Skin epidermis (tissue), 12 donors: Measurements from ENCODE around the gene E2F4.
A peak's percentile ranks its signal among the peaks of the same experiment; 100 is the strongest.

Experiments
- H3K27ac ChIP-seq, 21 experiments: fragments of 200-600 bp; sonication (generic) in 11 of 21; one replicate each; pipeline ENCODE4 v1.5.0; 2020; ENCODE audit warnings: mild to moderate bottlenecking in 3 of 21, inconsistent platforms in 2 of 21, moderate library complexity in 2 of 21
- H3K4me3 ChIP-seq, 7 experiments: fragments of 200-600 bp; sonication (generic) in 2 of 7; one replicate each; pipeline ENCODE4 v1.5.0; 2020; ENCODE audit warnings: inconsistent platforms in 2 of 7, mild to moderate bottlenecking in 2 of 7, moderate library complexity in 1 of 7

E2F4 gene

GRCh38 chr16:67226804-67227566 lies 35.0 kb downstream of the E2F4 start, which contains the start of gene TMEM208:
TSS of gene TMEM208 (plus strand) at chr16:67227130. CDS start at chr16:67227219, 89 bp downstream.
- H3K4me3 ChIP-seq = peak within 1 kb of the TSS; percentile 74 to 100 (median 95)
- peak within 1 kb of the TSS; percentile 58 to 93 (median 85) for H3K27ac ChIP-seq

DNA sequence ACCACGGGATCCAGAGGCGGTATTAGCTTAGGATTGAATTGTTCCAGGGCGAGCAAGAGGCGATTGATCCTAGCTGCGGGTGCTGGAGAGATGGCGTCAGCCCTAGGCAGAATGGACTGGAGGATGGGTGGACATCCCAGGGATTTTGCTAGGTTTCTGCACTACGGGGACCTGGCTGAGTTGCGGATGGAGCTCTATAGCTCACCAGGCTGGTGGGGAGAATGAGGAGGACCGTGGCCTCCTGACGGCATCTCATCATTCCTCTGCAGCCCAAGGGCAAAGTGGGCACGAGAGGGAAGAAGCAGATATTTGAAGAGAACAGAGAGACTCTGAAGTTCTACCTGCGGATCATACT lies 35.6 kb downstream of the E2F4 start:
- peak overlapping the region in 20 of 21 experiments; percentile 61 to 93 (median 86) for H3K27ac ChIP-seq
- peak overlapping the region; percentile 74 to 100 (median 95) for H3K4me3 ChIP-seq

DNA sequence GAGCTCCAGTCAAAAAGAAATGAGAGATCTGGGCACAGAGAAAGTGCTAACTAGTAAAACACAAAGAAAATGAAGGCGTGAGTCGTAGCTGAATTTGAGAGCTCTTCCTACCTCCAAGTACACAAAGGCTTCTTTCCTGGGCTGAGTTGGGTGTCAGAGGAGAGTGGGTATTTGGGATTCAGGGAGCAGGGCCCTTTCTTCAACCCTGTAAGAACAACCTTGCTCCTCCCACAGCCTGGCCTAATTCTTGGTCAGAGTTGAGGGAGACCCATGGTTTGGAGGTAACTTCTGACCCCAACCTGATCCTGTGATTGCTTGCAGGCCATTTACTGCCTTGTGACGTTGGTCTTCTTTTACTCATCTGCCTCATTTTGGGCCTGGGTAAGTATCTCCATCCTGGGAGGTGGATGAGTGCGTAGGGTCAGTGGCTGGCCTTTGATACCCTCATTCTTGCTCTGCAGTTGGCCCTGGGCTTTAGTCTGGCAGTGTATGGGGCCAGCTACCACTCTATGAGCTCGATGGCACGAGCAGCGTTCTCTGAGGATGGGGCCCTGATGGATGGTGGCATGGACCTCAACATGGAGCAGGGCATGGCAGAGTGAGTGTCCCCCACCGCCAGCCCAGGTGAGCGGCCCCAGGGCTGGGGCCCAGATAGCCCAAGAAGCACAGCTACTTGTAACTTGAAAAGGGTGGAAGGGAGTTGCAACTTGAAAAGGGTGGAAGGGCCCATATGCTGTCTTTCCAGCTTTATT lies 36.3 kb downstream of the E2F4 start:
- peak overlapping the region in 4 of 21 experiments; percentile 86 to 92 (median 90) for H3K27ac ChIP-seq
- peak overlapping the region in 5 of 7 experiments; percentile 82 to 99 (median 95) for H3K4me3 ChIP-seq

- H3K4me3 ChIP-seq = no peak overlapping the region
- no peak overlapping the region for H3K27ac ChIP-seq
Measured at GRCh38 chr16:67228905-67229304, 37.0 kb downstream of the E2F4 start.

DNA sequence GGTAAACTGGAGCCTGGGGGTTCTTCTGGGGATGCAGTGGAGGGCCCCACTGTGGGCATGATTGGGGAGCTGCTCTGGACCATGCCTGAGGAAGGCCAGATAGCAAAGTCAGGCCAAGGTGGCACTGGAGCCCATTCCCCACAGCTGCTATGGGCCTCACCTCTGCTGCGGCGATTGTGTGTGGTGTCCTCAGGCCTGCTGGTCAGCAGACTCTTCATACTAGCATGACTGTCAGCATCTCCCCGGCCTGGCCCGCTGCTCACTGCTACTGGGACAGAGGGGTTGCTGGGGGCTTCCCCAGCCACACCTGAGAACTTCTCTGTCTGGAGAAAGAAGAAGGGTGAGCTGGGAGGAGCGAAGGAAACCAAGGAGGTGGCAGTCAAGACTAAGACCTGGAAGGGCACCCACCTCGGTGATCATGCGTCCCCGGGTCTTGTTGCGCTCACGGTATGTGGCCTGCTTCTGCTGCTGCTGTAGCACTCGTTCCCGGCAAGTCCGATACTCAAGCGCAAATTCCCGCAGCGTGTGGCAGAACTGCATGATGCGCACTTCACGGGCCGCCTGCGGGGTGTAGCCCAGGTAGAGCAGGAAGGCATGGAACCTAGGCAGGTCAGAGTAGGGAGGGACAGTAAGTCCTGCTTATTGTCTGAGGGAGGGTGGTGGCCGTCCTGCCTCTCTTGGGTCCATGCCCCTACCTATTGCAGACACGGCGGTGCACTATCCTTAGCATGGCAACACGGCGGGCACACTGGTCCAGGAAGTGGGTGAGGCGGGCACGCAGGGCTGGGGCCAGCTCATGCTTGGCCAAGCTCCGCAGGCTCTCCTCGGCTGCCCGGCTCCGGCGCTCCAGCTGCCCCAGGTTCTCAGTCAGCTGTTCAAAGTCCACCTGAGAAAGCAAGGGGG lies 38.2 kb downstream of the E2F4 start:
- H3K27ac ChIP-seq = no peak overlapping the region
- no peak overlapping the region for H3K4me3 ChIP-seq

GRCh38 chr16:67230809-67231660 lies 39.1 kb downstream of the E2F4 start:
- H3K27ac ChIP-seq = no peak overlapping the region
- no peak overlapping the region for H3K4me3 ChIP-seq

DNA sequence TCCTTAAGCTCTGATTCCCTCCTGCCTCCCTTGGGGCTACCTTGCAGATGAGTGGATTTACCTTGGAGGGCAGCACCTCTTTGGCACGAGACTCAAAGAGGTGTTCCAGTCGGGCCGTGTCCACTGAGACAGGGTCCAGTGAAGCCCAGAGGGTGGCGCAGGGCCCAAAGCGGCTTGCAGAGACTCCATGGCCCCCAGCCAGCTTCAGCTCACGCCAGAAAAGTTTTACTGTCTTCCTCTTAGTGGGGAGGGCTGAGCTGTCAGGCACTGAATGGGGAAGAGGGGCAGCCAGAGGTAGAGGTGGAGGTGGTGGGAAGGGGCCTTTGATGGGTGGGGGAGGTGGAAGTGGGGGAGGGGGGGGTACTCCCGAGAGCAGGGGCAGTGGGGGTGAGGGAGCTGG lies 41.6 kb downstream of the E2F4 start:
- H3K4me3 ChIP-seq = no peak overlapping the region
- H3K27ac ChIP-seq = no peak overlapping the region

DNA sequence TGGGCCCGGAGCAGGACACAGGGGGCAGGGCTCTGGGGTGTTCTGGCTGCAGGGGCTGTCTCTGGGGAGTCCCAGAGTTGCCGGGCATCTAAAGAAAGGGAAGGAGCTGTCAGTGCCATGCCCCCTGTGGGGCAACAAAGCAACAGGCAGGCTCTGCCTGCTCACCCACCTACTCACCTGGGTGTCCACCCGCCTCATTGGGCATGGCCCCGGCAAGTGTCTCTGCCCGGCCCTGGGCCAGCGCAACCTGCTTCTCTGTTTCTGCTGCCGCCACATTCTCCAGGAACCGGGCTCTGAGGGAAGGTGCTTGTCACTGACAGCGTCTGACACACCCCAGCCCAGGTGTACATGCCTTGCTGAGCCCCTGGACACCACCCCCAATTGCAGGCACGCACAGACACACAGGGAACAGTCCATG lies 42.2 kb downstream of the E2F4 start:
- Histone ChIP-seq H3K27ac (no peak overlapping the region), H3K4me3 (no peak overlapping the region)

DNA sequence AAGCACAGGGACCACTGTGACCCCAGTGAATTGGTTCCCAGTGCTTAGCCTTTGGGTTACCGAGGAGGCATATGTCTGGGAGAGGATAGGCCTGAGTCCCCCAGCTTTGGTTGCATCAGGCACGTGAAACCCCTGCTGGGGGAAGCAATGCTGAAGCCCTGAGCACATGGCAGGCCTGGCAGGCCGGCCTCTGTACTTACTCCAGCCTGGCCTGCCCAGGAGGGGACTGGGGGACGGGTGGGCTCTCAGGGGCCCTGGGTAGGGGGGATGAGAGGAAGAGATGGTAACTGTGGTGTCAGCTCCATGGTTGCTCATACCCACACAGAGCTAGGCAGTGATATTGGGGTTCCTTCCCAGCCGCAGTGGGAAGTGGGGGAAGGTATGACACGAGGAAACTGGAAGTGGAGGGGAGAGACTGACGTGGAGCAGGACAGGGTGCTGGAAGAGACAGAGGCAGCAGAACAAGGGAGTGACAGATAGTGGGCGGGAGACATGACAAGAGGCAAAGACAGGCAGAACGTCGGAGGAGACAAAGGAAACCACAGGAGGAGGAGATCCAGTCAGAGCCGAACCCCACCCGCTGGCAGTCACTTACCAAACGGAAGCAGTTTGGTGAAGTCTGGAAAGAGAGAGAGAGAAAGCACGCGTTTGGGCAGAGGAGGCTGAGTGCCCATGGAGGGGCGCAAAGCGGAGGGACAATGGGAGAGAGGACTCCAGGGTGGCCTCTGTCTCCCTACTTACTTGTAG lies 44.0 kb downstream of the E2F4 start:
- Histone ChIP-seq H3K4me3 (peak overlapping the region in 1 of 7 experiments; percentile 11), H3K27ac (peak overlapping the region in 19 of 21 experiments; percentile 5 to 83 (median 67))

DNA sequence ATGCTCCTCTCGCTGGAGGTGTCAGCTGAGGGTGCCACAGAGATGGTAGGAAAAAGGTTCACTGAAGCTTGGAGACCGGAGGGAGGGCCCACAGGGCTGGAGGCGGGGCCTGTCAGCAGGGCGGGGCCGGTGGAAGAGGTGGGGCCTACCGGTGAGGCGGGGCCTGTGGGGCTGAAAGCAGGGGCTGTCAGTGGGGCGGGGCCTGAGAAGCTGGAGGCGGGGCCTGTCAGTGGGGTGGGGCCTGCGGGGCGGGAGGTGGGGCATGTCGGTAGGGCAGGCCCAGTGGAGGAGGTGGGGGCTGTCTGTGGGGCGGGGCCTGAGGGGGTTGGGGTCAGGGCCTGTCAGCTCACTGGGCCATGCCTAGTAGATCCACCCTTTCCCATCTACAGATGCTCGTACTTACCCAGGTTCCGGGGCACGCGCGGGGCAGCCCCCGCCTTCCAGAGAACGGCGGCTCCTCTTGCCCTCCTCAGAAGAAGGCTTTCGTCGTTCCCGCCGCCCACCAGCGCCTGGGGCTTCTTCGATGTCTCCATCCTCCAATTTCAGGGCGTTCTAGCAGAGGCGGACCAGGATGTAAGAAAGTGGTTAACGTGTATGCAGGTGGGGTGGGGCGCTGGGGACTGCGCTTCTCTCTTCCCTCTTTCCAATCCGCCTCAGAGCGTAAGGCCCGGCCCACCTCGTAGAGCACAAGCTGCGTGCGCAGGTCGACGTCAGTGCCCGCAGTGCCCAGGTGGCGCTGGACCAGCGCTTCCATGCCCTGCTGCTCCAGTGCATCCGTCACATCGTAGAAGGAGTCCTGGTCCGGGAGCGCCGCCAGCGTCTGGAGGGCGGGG lies 44.8 kb downstream of the E2F4 start:
- H3K27ac ChIP-seq = peak overlapping the region in 16 of 21 experiments; percentile 5 to 83 (median 72)
- peak overlapping the region in 2 of 7 experiments; percentile 11 to 13 for H3K4me3 ChIP-seq

DNA sequence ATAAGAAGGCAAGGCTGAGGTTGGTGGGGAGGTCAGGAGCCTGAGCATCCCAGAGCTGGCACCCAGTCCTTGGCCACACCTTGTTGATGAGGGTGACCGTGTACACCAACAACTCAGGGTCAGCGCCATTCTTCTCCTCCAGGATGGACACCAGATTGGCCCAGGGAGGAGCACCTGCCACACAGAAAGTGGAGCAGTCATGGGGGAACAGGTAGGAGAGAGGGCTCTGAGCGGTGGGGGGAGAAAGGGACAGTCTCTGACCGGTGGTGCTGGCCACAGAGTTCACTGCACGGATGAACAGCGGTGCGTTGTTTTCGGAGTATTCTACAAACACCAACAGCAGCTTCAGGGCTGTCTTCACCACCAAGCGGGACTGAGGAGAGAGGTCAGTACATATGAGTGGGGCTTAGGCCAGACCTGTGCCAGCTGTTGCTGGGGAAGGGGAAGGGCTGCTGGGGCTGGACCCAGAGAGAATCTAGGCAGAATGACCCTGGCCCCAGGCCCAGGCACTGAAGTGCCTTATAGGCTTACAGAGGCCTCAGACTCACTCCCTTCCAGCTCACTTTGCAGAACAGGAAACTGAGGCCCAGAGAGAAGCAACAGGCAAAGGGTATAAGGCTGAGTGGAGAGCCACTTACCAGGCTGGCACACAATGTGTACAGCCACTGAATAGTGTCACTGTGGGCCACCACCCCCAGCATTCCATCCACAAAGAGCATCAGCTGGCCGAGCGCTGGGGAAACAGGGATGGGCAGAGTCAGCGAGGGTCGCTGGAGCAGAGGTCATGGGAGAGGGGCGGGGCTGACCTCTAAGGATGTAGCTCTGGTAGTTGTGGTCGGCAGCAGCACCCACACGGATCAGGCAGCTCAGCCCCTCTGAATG lies 45.7 kb downstream of the E2F4 start:
- peak overlapping the region in 3 of 21 experiments; percentile 17 to 80 (median 17) for H3K27ac ChIP-seq

GRCh38 chr16:67238278-67238575 lies 46.3 kb downstream of the E2F4 start:
- Histone ChIP-seq H3K27ac (no peak overlapping the region), H3K4me3 (no peak overlapping the region)

More for the DNA sequence above, 45.7 kb downstream of the E2F4 start:
- peak overlapping the region in 1 of 7 experiments; percentile 1 for H3K4me3 ChIP-seq

GRCh38 chr16:67238806-67239470 lies 47.0 kb downstream of the E2F4 start:
- H3K27ac ChIP-seq = no peak overlapping the region

DNA sequence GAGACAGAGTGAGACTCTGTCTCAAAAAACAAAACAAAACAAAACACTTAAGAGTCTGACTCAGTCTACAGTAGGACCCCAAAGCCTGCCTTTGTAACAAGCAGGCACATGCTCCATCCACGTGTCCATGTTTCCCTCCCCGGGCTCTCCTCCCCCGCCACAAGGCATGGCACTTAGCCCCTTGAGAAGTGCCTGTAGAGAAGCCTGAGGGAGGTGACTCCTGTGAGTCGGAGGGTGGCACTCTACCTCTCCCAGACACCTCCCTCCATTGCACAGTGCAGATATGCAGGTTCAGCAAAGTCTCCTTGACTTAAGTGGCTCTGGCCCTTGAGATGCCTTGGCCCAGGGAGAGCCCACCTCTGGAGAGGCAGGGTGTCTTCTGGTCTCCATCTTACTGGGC lies 48.6 kb downstream of the E2F4 start:
- no peak overlapping the region for H3K4me3 ChIP-seq
- H3K27ac ChIP-seq = peak overlapping the region in 19 of 21 experiments; percentile 46 to 91 (median 78)

More at GRCh38 chr16:67238806-67239470, 47.0 kb downstream of the E2F4 start:
- H3K4me3 ChIP-seq = no peak overlapping the region

DNA sequence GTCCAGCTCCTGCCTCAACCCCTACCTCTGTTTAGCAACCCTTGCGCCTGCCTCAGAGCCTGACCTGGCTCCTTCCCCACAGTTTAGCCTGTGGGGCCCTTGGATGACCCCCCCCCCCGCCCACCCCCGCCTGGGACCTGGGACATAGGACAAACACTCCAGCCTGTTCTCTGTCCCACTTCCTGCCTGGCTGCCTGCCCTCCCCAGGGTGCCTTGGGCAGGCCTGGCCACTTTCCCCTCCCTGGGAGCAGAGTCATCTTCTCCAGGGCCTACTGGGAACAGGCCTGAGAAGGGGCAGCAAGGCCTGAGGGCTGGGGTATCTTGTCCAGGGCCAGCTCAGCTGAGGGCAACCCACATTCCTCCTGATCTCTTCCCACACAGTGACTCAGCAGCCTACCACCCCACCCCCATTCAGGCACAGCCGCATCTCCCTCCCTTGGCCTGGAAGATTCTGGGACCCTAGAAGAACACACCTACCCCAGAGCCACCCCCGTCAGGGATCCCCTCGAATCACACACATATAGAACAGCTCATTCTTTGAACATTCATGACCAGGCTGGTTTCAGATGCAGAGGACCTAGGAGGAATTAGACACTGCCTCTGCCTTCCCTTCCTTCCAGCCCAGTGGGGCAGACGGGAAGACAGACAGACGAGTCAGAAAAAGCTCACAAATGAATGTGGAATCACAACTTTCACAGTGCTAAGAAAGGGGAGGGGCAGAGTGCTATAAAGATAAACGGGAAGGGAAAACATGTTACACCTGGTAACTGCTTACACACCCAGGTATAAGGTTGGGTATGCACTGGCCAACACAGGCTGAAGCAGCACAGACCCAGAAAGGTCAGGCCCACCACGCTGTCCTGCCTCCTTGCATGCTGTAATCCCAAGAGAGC lies 49.3 kb downstream of the E2F4 start:
- Histone ChIP-seq H3K27ac (peak overlapping the region in 20 of 21 experiments; percentile 46 to 91 (median 78)), H3K4me3 (no peak overlapping the region)
